NCI-H1417 treated with DMSO at 0.1 percent for 48 hours (cell line): ENCODE data around the gene SLC8B1.

Experiments used
- DNase-seq: peaks from one replicate; lab custom pipeline; 2025; lab: John Stamatoyannopoulos, UW

Gene SLC8B1

GRCh38 chr12:113268136-113268535, 66.8 kb downstream of the SLC8B1 start:
- DNase-seq = no peak

GRCh38 chr12:113267621-113268020, 67.3 kb downstream of the SLC8B1 start:
- no peak for DNase-seq

DNA sequence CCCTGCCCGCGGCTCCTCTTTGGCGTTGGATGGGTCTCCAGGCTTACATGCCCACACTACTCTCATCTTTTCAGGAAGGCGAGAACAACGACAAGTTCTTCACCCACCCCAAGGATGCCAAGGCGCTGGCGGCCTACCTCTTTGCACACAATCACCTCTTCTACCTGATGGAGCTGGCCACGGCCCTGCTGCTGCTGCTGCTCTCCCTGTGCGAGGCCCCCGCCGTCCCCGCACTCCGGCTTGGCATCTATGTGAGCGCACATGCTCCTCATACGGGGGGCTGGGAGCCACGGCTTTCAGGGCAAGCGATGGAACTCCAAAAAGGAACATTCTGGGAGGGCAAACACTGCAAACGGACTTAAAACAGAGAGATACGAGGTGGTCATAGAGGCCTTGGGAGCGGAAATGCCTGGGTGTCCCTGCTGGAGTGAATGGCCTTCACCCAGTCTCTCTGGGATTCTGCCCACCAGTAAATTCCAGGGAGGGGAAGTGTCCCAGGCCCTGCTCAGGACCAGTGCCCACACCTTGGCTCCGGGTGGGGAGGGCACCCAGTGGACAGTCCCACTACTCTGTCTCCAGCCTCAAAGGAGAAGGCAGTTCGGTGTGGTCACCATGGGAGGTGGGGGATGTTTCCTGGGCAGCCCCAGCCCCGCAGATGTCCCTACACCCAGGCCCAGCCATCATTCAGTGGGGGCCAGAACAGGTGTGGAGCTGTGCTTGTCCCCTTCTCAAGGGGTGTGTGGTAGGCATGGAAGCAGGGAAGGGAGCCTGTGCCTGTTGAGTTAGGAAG, 68.6 kb downstream of the SLC8B1 start:
- DNase-seq = no peak

DNA sequence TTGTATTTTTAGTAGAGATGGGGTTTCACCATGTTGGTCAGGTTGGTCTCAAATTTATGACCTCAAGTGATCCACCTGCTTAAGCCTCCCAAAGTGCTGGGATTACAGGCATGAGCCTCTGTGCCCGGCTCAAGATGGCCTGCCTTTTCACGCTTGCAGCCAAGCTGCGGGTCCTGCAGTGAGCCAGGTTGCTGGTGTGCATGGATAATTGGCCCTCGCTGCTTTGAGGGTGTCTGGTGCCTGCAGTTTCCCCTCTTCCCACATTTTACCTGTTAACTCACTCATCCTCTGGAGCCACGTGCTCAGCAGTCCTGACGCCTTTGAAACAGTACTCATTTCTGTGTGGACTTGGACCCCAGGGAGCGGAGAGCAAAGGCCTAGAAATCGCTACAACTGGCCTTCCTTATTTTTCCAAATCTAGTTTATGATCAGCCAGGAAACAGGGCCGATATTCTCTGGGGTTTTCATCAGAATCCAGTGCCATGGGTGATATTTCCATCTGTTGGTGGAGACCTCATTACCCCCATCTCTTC, 71.4 kb downstream of the SLC8B1 start:
- DNase-seq = no peak

- no peak for DNase-seq
Observed at GRCh38 chr12:113262710-113263109, 72.2 kb downstream of the SLC8B1 start.

DNA sequence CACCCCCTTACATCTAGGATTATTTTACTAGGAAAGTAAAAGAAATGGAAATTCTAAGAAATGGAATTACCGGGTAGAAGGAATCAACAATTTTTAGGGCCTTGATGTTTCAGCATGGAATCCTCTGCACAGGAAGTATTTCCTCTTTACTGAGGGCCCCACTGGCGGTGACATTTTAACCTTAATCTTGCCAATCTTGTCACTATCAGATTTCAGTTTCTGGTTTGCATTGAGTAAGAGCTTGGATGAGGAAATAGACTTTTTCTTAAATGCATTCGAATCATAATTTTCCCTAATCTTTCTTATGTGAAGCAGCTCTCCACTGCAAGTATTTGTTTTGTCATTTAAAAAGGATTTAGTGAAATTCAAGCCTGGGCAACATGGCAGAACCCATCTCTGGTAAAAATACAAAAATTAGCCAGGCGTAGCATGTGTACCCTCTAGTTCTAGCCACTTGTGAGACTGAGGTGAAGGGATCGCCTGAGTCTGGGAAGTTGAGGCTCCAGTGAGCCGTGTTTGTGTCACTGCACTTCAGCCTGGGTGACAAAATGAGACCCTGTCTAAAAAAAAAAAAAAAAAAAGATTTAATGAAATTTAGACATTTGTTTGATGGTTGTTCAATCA, 73.0 kb downstream of the SLC8B1 start:
- DNase-seq = no peak

DNA sequence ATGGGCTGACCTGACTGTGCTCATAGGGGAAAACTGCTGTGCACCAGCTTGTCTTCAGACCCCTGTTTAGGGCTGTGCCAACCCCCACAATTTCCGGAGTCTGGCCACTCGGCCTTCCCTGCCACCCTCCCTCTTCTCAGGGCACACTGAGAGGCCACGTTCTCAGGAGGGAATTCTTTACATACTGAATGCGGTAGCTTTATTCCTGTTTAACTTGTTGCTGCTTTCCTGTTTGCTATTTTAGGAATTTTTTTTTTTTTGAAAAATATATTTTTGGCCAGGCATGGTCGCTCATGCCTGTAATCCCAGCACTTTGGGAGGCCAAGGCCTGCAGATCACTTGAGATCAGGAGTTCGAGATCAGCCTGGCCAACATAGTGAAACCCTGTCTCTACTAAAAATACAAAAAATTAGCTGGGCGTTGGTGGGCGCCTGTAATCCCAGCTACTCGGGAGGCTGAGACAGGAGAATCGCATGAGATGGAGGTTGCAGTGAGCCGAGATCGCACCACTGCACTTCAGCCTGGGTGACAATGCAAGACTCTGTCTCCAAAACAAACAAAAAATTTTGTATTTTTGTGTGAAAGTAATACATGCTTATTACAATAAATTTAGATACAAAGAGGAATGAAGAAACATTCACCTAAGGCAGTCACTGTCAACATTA, 74.1 kb downstream of the SLC8B1 start:
- DNase-seq = no peak

DNA sequence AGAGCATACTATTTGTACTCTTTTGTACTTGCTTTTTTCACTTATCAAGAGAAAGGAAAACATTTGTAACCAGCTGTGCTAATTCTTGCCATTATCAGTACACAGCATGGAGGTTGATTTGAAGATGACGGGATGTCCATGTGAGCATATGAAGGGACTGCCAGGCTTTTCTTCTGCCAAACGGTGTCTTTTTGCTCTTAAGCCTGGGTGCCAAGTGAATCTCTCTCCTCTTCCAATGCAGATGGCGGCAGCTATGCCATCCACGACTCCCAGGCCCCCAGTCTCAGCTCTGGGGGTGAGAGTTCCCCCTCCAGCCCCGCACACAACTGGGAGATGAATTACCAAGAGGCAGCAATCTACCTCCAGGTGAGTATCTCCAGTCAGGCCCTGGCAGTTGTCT, 74.8 kb downstream of the SLC8B1 start:
- DNase-seq = no peak

GRCh38 chr12:113257564-113257963, 77.3 kb downstream of the SLC8B1 start:
- no peak for DNase-seq

GRCh38 chr12:113254298-113254697, 80.6 kb downstream of the SLC8B1 start:
- no peak for DNase-seq

GRCh38 chr12:113253532-113254285, 81.2 kb downstream of the SLC8B1 start:
- no peak for DNase-seq

GRCh38 chr12:113252494-113252893, 82.4 kb downstream of the SLC8B1 start:
- no peak for DNase-seq

DNA sequence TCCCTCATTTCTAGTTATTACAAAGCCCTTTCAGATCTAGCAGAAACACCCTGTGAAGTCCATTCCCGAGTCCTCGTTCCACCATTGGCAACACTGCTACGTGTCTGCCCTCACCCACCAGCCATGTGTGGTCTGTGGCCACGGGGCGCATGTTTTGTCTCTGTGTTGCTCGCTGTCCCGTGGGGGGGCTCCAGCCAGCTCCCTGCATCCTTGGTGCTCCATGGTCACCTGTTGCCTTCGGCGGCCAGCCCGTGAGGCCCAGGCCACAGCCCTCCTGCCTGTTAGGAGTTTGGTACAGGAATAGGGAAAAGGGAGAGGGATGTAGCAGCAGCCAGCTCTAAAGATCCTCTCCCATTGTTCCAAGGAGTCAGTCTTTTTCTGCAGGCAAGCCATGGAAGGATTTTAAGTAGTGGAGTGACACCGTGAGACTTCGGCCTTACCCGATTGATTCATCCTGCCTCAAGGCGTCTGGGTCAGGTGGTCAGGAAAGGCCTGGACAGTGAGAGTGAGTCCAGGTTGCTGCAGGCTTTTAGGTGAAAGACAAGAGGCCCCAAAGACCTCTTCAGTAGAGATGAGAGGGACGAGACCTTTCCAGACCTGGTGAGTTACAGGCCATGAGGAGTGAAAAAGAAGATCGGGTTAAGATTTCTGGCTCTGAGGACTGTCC, 83.4 kb downstream of the SLC8B1 start:
- DNase-seq = no peak

DNA sequence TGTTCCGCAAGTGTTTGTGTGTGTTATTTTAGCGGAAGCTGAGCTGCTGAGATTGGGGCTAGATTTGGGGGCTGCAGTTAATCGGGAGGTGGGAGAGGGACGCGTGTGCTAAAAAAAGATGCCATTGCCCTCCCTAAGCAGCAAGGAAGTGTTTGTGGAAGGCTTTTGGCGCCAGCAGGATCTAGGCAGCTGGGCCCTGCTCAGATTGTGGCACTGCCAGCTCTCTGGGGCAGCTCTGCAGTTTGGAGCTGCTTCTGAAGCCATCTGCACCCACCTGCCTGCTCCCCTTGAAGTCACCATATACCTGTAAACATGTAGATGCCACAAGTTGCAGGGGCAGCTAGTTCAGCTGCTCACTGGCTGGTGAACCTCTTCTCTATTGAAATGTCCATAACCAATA, 84.9 kb downstream of the SLC8B1 start:
- DNase-seq = no peak

- no peak for DNase-seq
Observed at GRCh38 chr12:113249546-113249945, 85.4 kb downstream of the SLC8B1 start.

DNA sequence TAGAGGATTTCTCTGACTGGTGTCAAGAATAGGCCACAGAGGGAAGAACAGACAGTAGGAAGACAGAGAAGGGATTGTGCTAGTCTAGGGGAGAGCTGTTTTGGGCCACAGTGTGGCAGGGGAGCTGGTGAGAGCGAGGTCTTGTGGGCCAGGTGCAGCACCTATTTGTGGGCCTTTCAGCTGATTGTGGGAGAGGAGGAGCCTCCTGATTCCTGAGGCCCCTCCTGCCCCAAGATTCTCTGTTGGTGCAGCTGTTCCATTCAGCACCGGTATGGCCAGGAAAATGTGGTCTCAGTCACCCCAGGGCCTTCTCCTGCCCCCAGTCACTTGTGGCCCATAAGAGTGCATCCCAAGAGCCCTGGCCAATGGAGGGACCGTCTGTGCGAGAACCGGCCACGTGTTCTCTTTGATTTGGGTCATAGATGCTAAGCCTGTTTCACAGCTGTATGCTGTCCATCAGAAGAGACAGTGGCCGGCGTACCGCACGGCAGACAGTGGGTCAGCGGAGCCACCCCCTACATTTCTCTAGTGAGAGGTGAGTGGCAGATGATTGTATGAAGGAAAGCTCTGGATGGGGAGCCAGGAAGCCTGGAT, 86.0 kb downstream of the SLC8B1 start:
- no peak for DNase-seq
